WTC11 (cell line): Measurements from ENCODE around the gene MIEF1. TPM values are rescaled to one million over a fixed set of nuclear protein-coding genes. Genes with fewer than 3 reads are reported as not detected.

Experiments used
- ATAC-seq: fragments of 200-7000 bp; cut with Tn5 transposase; 2 replicates; pipeline ENCODE4 v1.10.0; 2021; ENCODE audit warnings: mild to moderate bottlenecking, moderate library complexity
- CTCF ChIA-PET: fragments of 300-600 bp; sonication (Branson Sonifier 250); formaldehyde crosslinking; loops from one replicate; lab custom pipeline; 2021; ENCODE audit warnings: antibody characterized with exemption; lab: Charles Lee
- POLR2A ChIA-PET: fragments of 350-600 bp; sonication (Branson Sonifier 250); formaldehyde crosslinking; loops from one replicate; lab custom pipeline; 2021; ENCODE audit warnings: antibody characterized with exemption; lab: Charles Lee
- DNase-seq: peaks from one replicate; pipeline ENCODE4 v3.0.0; 2021; ENCODE audit warnings: low spot score
- H3K27ac Mint-ChIP-seq: 2 replicates; pipeline ENCODE4 v1.8.0; 2021; ENCODE audit warnings: mixed read lengths
- H3K27me3 Mint-ChIP-seq: 2 replicates; pipeline ENCODE4 v1.8.0; 2021; ENCODE audit warnings: low read depth, mild to moderate bottlenecking, moderate library complexity, mixed read lengths
- H3K36me3 Mint-ChIP-seq: 2 replicates; pipeline ENCODE4 v1.8.0; 2021; ENCODE audit warnings: mixed read lengths
- H3K4me1 Mint-ChIP-seq: 2 replicates; pipeline ENCODE4 v1.8.0; 2022; ENCODE audit warnings: mixed read lengths
- H3K4me3 Mint-ChIP-seq: 2 replicates; pipeline ENCODE4 v1.8.0; 2021; ENCODE audit warnings: mild to moderate bottlenecking, moderate library complexity, mixed read lengths
- H3K9me3 Mint-ChIP-seq: 2 replicates; pipeline ENCODE4 v1.8.0; 2021; ENCODE audit warnings: mixed read lengths
- CBFB ChIP-seq: sonication (generic); formaldehyde crosslinking; IDR thresholded peaks from 2 replicates; pipeline ENCODE4 v1.8.1; 2022; ENCODE audit warnings: mild to moderate bottlenecking, low read depth, missing genetic modification reagents
- EMX1 ChIP-seq: fragments of 250-450 bp; sonication (Bioruptor Pico); IDR thresholded peaks from 2 replicates; pipeline ENCODE4 v1.8.0; 2021; ENCODE audit warnings: mild to moderate bottlenecking
- GRHL2 ChIP-seq: fragments of 250-450 bp; sonication (Bioruptor Pico); IDR thresholded peaks from 2 replicates; pipeline ENCODE4 v1.8.0; 2022; ENCODE audit warnings: mild to moderate bottlenecking, moderate library complexity; ENCODE audit not compliant: insufficient replicate concordance, severe bottlenecking
- HMGA2 ChIP-seq: fragments of 250-450 bp; sonication (Bioruptor Pico); IDR thresholded peaks from 2 replicates; pipeline ENCODE4 v1.4.0; 2021; ENCODE audit warnings: mild to moderate bottlenecking, moderate library complexity
- JAZF1 ChIP-seq: fragments of 250-450 bp; sonication (Bioruptor Pico); IDR thresholded peaks from 2 replicates; pipeline ENCODE4 v1.9.0; 2021; ENCODE audit warnings: moderate library complexity, mild to moderate bottlenecking, inconsistent platforms
- MXD4 ChIP-seq: fragments of 250-450 bp; sonication (Bioruptor Pico); IDR thresholded peaks from 2 replicates; pipeline ENCODE4 v1.8.0; 2021; ENCODE audit warnings: mild to moderate bottlenecking, moderate library complexity, borderline replicate concordance
- NFE2L1 ChIP-seq: sonication (generic); formaldehyde crosslinking; IDR thresholded peaks from 2 replicates; pipeline ENCODE4 v1.8.1; 2023; ENCODE audit warnings: missing genetic modification reagents
- RELA ChIP-seq: sonication (generic); formaldehyde crosslinking; IDR thresholded peaks from 2 replicates; pipeline ENCODE4 v1.8.1; 2022; ENCODE audit warnings: missing genetic modification reagents, mild to moderate bottlenecking, borderline replicate concordance
- SMAD3 ChIP-seq: sonication (generic); formaldehyde crosslinking; IDR thresholded peaks from 2 replicates; pipeline ENCODE4 v1.8.0; 2022; ENCODE audit warnings: missing genetic modification reagents, mild to moderate bottlenecking, borderline replicate concordance
- SMAD4 ChIP-seq: sonication (generic); formaldehyde crosslinking; IDR thresholded peaks from 2 replicates; pipeline ENCODE4 v1.8.0; 2022; ENCODE audit warnings: mild to moderate bottlenecking, missing genetic modification reagents
- ZBTB21 ChIP-seq: sonication (generic); formaldehyde crosslinking; IDR thresholded peaks from 2 replicates; pipeline ENCODE4 v1.8.1; 2023; ENCODE audit warnings: mild to moderate bottlenecking, missing genetic modification reagents, borderline replicate concordance
- ZNF423 ChIP-seq: fragments of 250-450 bp; sonication (Bioruptor Pico); IDR thresholded peaks from 2 replicates; pipeline ENCODE4 v2.1.2; 2022; ENCODE audit warnings: mild to moderate bottlenecking, moderate library complexity
- total RNA-seq: library from RNA; stranded (reverse); gene quantifications from 3 replicates; pipeline ENCODE4 v1.2.3, GENCODE V29; 2021
- TF ChIP-seq, protein P1 (sequence below): sonication (generic); formaldehyde crosslinking; IDR thresholded peaks from 2 replicates; pipeline ENCODE4 v1.8.1; 2023; ENCODE audit warnings: mild to moderate bottlenecking, missing genetic modification reagents, moderate library complexity
- TF ChIP-seq, protein P2 (sequence below): sonication (generic); formaldehyde crosslinking; IDR thresholded peaks from 2 replicates; pipeline ENCODE4 v1.8.0; 2022; ENCODE audit warnings: mild to moderate bottlenecking, missing genetic modification reagents
- TF ChIP-seq, protein P3 (sequence below): sonication (generic); formaldehyde crosslinking; IDR thresholded peaks from 2 replicates; pipeline ENCODE4 v1.8.0; 2022; ENCODE audit warnings: mild to moderate bottlenecking, missing genetic modification reagents
- TF ChIP-seq, protein P4 (sequence below): fragments of 250-450 bp; sonication (Bioruptor Pico); IDR thresholded peaks from 2 replicates; pipeline ENCODE4 v1.8.0; 2021; ENCODE audit warnings: mild to moderate bottlenecking
- TF ChIP-seq, protein P5 (sequence below): sonication (generic); formaldehyde crosslinking; conservative IDR thresholded peaks from 2 replicates; pipeline ENCODE4 v1.8.1; 2022; ENCODE audit warnings: mild to moderate bottlenecking, missing genetic modification reagents
- TF ChIP-seq, protein P6 (sequence below): sonication (generic); formaldehyde crosslinking; IDR thresholded peaks from 2 replicates; pipeline ENCODE4 v1.8.1; 2022; ENCODE audit warnings: missing genetic modification reagents, borderline replicate concordance

Gene MIEF1
- total RNA-seq, 1 experiment from 2014 or later = 38.7 TPM

DNA sequence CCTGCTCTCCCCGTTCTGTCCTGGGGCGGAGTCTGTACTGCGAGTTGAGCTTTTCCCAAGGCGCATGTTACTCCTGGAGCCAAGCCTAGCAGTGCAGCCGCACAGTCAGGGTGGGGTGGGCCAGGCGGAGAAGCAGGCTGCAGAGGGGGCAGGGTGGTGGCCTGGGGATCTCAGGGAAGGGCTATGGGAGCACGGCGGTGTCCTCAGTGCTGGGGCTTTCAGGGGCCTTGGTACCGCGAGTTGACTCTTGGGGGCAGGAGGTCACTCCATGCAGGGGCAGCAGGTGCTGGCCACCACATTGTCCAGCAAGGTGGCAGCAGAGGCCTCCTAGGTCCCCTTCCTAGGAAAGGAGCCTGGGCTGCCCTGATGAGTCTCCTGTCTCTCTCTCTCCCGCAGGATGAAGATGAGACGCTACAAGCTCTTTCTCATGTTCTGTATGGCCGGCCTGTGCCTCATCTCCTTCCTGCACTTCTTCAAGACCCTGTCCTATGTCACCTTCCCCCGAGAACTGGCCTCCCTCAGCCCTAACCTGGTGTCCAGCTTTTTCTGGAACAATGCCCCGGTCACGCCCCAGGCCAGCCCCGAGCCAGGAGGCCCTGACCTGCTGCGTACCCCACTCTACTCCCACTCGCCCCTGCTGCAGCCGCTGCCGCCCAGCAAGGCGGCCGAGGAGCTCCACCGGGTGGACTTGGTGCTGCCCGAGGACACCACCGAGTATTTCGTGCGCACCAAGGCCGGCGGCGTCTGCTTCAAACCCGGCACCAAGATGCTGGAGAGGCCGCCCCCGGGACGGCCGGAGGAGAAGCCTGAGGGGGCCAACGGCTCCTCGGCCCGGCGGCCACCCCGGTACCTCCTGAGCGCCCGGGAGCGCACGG is 14.9 kb upstream of the MIEF1 start:
- POLR2A ChIA-PET = interaction anchor here (1.1 to 1.2 kb wide), 2 partner anchors 15 to 41 kb away, joined by 3 read pairs; partner anchors contain the start of gene MIEF1
- Mint-ChIP-seq H3K4me3 (no peak overlapping the region), H3K27ac (no peak overlapping the region), H3K36me3 (no peaks in the 10 kb centered on the region), H3K27me3 (no peaks in the 10 kb centered on the region; the same call in 1 of the 2 replicates), H3K9me3 (no peaks in the 10 kb centered on the region), H3K4me1 (peaks cover 8% of the 10 kb centered on the region)
- ATAC-seq = no peak
- CTCF ChIA-PET = interaction anchor here (1.1 to 2.0 kb wide), 3 partner anchors 9 to 42 kb away, joined by 4 to 7 read pairs (median 4); no protein-coding TSS in a partner anchor
- TF ChIP-seq ZBTB21 = no peak
- TF ChIP-seq, protein P1, sequence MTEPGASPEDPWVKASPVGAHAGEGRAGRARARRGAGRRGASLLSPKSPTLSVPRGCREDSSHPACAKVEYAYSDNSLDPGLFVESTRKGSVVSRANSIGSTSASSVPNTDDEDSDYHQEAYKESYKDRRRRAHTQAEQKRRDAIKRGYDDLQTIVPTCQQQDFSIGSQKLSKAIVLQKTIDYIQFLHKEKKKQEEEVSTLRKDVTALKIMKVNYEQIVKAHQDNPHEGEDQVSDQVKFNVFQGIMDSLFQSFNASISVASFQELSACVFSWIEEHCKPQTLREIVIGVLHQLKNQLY = no peak
- TF ChIP-seq, protein P2, sequence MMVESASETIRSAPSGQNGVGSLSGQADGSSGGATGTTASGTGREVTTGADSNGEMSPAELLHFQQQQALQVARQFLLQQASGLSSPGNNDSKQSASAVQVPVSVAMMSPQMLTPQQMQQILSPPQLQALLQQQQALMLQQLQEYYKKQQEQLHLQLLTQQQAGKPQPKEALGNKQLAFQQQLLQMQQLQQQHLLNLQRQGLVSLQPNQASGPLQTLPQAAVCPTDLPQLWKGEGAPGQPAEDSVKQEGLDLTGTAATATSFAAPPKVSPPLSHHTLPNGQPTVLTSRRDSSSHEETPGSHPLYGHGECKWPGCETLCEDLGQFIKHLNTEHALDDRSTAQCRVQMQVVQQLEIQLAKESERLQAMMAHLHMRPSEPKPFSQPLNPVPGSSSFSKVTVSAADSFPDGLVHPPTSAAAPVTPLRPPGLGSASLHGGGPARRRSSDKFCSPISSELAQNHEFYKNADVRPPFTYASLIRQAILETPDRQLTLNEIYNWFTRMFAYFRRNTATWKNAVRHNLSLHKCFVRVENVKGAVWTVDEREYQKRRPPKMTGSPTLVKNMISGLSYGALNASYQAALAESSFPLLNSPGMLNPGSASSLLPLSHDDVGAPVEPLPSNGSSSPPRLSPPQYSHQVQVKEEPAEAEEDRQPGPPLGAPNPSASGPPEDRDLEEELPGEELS (CRISPR knock-in tag) = no peak
- TF ChIP-seq GRHL2 = no peak
- TF ChIP-seq ZNF423 = no peak
- no peak for DNase-seq

DNA sequence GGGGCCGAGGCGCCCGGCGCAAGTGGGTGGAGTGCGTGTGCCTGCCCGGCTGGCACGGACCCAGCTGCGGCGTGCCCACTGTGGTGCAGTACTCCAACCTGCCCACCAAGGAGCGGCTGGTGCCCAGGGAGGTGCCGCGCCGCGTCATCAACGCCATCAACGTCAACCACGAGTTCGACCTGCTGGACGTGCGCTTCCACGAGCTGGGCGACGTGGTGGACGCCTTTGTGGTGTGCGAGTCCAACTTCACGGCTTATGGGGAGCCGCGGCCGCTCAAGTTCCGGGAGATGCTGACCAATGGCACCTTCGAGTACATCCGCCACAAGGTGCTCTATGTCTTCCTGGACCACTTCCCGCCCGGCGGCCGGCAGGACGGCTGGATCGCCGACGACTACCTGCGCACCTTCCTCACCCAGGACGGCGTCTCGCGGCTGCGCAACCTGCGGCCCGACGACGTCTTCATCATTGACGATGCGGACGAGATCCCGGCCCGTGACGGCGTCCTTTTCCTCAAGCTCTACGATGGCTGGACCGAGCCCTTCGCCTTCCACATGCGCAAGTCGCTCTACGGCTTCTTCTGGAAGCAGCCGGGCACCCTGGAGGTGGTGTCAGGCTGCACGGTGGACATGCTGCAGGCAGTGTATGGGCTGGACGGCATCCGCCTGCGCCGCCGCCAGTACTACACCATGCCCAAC is 14.1 kb upstream of the MIEF1 start:
- CTCF ChIA-PET = interaction anchor here (0.9 to 2.0 kb wide), 4 partner anchors 8 to 47 kb away, joined by 3 to 7 read pairs (median 4); no protein-coding TSS in a partner anchor
- H3K9me3 Mint-ChIP-seq = no peaks in the 10 kb centered on the region
- ATAC-seq = no peak
- H3K4me3 Mint-ChIP-seq = no peak overlapping the region
- DNase-seq = no peak
- H3K27me3 Mint-ChIP-seq = no peaks in the 10 kb centered on the region; the same call in 1 of the 2 replicates
- no peak overlapping the region for H3K27ac Mint-ChIP-seq
- peaks cover 8% of the 10 kb centered on the region for H3K4me1 Mint-ChIP-seq
- no peaks in the 10 kb centered on the region for H3K36me3 Mint-ChIP-seq
- POLR2A ChIA-PET = interaction anchor here (1.1 kb wide), 1 partner anchor 14 kb away, joined by 3 read pairs; the partner anchor contains the start of gene MIEF1
- TF ChIP-seq NFE2L1 (CRISPR knock-in tag) (no peak), RELA (CRISPR knock-in tag) (no peak)

DNA sequence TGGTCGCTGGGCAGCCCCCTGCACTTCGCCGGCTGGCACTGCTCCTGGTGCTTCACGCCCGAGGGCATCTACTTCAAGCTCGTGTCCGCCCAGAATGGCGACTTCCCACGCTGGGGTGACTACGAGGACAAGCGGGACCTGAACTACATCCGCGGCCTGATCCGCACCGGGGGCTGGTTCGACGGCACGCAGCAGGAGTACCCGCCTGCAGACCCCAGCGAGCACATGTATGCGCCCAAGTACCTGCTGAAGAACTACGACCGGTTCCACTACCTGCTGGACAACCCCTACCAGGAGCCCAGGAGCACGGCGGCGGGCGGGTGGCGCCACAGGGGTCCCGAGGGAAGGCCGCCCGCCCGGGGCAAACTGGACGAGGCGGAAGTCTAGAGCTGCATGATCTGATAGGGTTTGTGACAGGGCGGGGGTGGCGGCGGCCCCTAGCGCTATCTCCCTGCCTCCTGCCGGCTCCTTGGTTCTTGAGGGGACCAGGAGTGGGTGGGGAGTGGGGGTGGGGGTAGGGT is 13.5 kb upstream of the MIEF1 start:
- ChIA-PET POLR2A (no interaction called here), CTCF (interaction anchor here (0.9 to 2.2 kb wide), 3 partner anchors 46 to 89 kb away, joined by 3 to 8 read pairs (median 5); partner anchors contain the start of gene TAB1)
- peaks cover 3% of the 10 kb centered on the region for H3K27me3 Mint-ChIP-seq
- ATAC-seq (no peak), DNase-seq (no peak)
- no peaks in the 10 kb centered on the region for H3K36me3 Mint-ChIP-seq
- no peak overlapping the region for H3K4me3 Mint-ChIP-seq
- H3K27ac Mint-ChIP-seq = no peak overlapping the region
- peaks cover 8% of the 10 kb centered on the region for H3K4me1 Mint-ChIP-seq
- H3K9me3 Mint-ChIP-seq = no peaks in the 10 kb centered on the region
- TF ChIP-seq, protein P3, sequence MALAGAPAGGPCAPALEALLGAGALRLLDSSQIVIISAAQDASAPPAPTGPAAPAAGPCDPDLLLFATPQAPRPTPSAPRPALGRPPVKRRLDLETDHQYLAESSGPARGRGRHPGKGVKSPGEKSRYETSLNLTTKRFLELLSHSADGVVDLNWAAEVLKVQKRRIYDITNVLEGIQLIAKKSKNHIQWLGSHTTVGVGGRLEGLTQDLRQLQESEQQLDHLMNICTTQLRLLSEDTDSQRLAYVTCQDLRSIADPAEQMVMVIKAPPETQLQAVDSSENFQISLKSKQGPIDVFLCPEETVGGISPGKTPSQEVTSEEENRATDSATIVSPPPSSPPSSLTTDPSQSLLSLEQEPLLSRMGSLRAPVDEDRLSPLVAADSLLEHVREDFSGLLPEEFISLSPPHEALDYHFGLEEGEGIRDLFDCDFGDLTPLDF (CRISPR knock-in tag) = no peak
- no peak for TF ChIP-seq CBFB (CRISPR knock-in tag)
- no peak for TF ChIP-seq EMX1
- TF ChIP-seq, protein P4, sequence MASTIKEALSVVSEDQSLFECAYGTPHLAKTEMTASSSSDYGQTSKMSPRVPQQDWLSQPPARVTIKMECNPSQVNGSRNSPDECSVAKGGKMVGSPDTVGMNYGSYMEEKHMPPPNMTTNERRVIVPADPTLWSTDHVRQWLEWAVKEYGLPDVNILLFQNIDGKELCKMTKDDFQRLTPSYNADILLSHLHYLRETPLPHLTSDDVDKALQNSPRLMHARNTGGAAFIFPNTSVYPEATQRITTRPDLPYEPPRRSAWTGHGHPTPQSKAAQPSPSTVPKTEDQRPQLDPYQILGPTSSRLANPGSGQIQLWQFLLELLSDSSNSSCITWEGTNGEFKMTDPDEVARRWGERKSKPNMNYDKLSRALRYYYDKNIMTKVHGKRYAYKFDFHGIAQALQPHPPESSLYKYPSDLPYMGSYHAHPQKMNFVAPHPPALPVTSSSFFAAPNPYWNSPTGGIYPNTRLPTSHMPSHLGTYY (CRISPR knock-in tag) = no peak
- TF ChIP-seq, protein P5, sequence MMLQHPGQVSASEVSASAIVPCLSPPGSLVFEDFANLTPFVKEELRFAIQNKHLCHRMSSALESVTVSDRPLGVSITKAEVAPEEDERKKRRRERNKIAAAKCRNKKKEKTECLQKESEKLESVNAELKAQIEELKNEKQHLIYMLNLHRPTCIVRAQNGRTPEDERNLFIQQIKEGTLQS = no peak
- TF ChIP-seq, protein P2 (CRISPR knock-in tag) = no peak
- TF ChIP-seq SMAD3 = no peak
- no peak for TF ChIP-seq SMAD4 (CRISPR knock-in tag)
- TF ChIP-seq MXD4 (CRISPR knock-in tag) = no peak
- TF ChIP-seq HMGA2 (CRISPR knock-in tag) = no peak
- TF ChIP-seq, protein P6, sequence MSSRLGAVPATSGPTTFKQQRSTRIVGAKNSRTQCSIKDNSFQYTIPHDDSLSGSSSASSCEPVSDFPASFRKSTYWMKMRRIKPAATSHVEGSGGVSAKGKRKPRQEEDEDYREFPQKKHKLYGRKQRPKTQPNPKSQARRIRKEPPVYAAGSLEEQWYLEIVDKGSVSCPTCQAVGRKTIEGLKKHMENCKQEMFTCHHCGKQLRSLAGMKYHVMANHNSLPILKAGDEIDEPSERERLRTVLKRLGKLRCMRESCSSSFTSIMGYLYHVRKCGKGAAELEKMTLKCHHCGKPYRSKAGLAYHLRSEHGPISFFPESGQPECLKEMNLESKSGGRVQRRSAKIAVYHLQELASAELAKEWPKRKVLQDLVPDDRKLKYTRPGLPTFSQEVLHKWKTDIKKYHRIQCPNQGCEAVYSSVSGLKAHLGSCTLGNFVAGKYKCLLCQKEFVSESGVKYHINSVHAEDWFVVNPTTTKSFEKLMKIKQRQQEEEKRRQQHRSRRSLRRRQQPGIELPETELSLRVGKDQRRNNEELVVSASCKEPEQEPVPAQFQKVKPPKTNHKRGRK (CRISPR knock-in tag) = no peak
- no peak for TF ChIP-seq JAZF1 (CRISPR knock-in tag)
